AG09309 (cell line): Measurements from ENCODE around the gene EPHB1.

Source experiments
- DNase-seq: peaks from one replicate; pipeline ENCODE4 v3.0.0-alpha.2; 2010; ENCODE audit warnings: low read depth
- H3K4me3 ChIP-seq: 2 replicates; pipeline ENCODE4 v1.5.1; 2011; ENCODE audit warnings: mild to moderate bottlenecking, low read depth, low read length, moderate library complexity; ENCODE audit not compliant: control insufficient read depth
- TF ChIP-seq, protein P1 (sequence below): IDR thresholded peaks from 2 replicates; pipeline ENCODE4 v1.5.1; 2011; ENCODE audit warnings: mild to moderate bottlenecking, low read depth, low read length, inconsistent platforms; ENCODE audit not compliant: insufficient read depth, control insufficient read depth; ENCODE audit errors: missing control alignments

EPHB1 gene

DNA sequence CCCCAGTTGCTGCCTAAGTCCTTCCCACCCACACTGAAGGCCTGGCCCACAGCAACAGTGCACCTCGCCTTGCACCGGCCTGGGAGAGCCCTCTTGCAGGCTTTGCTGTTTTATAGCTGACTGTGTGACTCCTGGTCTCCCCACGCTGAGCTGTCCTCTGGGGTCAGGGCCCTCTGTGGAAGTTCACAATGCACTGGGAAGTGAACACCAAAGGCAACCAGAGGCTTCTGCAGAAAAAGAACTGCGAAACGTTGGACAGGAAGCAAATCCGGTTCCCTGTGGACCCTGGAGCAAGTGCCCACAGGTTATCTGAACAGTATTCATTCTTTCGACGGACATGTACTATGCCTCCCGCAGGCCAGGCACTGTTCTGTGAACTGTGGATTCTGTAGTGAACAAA, 737 bp upstream of the EPHB1 start:
- DNase-seq: no peak
- no peak overlapping the region for H3K4me3 ChIP-seq
- TF ChIP-seq, protein P1, sequence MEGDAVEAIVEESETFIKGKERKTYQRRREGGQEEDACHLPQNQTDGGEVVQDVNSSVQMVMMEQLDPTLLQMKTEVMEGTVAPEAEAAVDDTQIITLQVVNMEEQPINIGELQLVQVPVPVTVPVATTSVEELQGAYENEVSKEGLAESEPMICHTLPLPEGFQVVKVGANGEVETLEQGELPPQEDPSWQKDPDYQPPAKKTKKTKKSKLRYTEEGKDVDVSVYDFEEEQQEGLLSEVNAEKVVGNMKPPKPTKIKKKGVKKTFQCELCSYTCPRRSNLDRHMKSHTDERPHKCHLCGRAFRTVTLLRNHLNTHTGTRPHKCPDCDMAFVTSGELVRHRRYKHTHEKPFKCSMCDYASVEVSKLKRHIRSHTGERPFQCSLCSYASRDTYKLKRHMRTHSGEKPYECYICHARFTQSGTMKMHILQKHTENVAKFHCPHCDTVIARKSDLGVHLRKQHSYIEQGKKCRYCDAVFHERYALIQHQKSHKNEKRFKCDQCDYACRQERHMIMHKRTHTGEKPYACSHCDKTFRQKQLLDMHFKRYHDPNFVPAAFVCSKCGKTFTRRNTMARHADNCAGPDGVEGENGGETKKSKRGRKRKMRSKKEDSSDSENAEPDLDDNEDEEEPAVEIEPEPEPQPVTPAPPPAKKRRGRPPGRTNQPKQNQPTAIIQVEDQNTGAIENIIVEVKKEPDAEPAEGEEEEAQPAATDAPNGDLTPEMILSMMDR: no peak

DNA sequence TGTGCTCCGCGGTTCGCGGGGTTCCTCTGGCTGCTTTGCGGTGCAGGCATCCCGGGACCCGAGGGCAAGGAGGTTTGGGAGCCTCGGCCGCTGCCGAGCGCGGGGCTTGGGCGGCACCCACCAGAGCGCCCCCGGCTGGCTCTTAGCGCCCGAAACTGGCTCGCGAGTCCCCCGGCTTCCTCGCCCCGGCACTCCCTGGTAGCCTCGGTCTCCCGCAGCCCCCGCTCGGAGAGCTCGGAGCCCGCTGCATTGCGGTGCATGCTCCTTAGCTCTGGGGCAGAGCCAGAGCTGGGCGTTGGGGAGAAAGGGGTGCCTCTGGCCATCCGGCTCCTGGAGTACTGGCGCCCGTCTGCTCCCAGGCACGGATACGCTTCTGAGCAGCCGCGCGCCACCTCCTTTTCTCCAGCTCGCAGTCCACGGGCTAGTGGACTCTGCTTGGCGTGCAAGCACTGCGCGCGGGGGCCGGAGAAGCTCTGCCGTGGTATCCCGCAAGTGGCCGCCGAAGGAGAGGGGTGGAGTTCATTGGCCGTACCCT, 753 bp downstream of the EPHB1 start:
- peak; percentile 10 for DNase-seq
- TF ChIP-seq, protein P1: no peak
- peak overlapping the region; percentile 67 for H3K4me3 ChIP-seq

DNA sequence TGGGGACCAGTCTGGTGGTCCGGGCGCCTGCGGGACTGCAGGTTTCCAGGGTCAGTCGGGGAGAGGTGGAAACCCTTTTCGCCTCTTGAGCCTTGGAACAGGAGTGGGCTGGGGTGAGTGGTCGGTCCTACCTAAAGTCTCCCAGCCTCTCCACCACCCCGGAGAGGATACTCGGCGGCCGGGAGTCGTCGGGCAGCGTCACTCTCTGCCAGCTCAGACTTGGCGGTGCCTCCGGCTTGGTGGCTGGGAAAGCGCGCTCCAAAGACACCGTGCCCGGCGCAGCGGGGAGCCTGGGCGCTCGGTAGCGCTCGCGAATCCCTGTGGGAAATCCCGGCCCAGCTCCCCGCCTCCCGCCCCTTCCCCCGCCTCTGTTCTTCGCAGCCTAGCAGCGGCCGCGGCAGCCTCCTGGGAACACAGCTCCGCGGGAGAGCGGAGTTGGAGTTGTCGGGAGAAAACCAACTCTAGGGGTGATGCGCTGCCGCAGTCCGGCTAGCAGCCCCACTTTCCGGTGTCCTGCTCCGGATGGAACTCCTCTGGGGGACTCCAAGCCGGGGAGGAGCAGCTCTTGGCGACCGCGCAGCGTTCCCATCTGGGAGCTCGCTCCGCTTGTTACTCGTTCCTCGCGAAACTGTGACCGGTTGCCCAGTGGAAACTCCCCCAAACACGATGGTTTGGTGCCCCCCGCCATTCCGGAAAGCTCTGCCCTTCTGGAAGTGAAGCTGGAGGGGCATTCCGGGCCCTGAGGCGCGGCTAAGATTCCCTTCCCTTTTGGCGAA, 1.4 kb downstream of the EPHB1 start:
- H3K4me3 ChIP-seq: peak overlapping the region; percentile 67
- no peak for DNase-seq
- TF ChIP-seq, protein P1: no peak

DNA sequence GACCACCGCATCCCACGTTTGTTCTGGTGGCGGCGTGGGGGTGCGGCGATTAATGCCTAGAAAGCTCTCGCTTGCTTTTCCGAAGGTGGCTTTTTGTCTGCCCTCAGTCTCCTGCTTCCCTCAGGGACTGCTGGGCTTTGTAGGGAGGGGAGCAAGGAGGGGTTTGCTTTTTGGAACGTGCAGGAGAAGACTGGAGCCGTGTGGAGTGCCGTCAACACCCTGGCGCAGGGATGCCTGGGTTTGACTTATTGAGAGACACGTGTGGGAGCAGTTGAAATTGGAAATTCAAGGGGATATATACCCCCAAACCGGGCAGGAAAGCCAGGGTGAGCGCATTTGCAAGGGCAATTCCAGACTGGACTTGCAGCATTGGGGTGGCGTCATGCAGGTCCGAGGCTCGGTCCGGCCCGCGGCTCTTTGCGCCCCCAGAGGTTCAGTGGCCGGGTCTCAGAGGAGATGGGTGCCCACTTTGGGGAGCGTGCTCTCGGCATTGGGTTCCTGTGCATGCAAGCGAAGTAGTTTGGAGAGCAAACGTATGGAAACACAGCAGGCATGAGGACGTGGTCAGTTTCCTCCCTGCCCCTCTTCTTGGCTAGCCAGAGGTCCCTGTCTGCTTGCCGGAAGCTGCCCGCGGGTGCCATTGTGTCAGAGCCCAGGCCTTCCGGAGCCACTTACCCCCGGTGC, 2.1 kb downstream of the EPHB1 start:
- no peak for DNase-seq
- TF ChIP-seq, protein P1: no peak
- peak overlapping the region; percentile 67 for H3K4me3 ChIP-seq

DNA sequence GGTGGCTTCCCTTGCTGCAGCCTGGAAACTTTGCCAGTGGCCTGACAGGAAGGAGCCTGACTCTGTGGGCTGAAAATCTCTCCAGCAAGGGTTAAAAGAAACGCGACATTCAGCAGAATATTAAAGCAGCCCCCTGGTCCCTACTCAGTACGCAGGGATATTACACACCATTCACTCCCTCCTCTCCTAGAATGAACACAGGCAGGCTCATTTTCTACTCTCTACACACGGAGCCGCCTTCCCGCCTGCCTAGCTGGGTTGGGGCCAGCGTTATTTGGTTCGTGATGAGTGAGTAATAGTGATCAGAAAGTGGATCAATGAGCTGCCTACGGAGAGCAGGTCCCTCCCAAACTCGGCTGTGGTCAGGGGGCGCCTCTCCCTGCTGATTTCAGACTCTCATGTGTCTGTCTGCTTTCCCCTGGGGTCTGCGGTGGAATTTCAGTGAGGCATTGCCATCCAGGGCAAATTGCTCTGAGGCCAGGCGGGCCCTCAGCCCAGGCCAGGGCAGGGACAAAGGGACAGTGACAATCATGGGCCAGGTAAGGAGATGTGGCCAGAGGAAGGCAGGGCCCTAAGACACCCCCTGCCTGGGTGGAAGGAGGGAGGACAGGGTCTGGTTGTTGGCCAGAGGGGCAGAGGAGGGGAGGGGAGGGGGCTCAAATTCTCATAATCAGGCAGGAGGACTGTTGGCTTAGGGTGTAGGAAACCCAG, 2.8 kb downstream of the EPHB1 start:
- DNase-seq: no peak
- TF ChIP-seq, protein P1: no peak
- H3K4me3 ChIP-seq: no peak overlapping the region

DNA sequence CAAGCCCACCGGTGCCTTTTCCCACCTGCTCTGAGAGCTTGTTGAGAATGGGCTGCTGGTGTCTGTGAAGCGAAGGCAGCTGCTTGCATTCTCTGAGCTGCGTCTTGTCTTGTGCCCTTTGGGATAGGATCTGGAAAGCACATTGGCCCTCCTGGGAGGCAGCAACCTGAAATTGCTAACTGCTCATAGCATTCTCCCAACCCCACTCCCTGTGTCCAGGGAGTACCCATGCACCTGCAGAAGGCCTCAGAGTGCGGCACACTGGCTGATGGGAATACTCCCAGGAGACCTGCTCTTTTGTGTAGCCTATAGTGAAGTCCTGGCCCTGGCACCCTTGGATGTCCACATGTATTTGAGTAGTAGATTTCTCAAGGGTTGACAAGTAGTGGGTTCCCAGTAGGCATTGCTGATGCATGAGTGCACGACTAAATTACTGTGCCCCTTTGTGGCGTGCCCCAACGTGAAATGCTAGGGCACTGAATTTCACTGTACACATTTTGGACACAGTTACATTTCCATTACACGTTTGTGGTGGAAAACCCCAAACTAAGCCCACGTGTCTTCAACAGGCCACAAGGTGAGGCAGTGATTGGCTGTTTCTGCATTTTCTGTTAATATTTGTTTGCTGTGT, 3.7 kb downstream of the EPHB1 start:
- no peak overlapping the region for H3K4me3 ChIP-seq

More for the DNA sequence above, 3.7 kb downstream of the EPHB1 start:
- TF ChIP-seq, protein P1: no peak
- DNase-seq: no peak
